ENCODE measurements around the gene KLF18. TPM values are rescaled to one million over a fixed set of nuclear protein-coding genes. Genes with fewer than 3 reads are reported as not detected.
A peak's percentile ranks its signal among the peaks of the same experiment; 100 is the strongest.

Gene KLF18
- total and polyA plus RNA-seq, 2 experiments from 2014 or later = not detected

GRCh38 chr1:44154049-44154448 is 12.6 kb upstream of the KLF18 start:
- H2AFZ ChIP-seq = no peak overlapping the region

DNA sequence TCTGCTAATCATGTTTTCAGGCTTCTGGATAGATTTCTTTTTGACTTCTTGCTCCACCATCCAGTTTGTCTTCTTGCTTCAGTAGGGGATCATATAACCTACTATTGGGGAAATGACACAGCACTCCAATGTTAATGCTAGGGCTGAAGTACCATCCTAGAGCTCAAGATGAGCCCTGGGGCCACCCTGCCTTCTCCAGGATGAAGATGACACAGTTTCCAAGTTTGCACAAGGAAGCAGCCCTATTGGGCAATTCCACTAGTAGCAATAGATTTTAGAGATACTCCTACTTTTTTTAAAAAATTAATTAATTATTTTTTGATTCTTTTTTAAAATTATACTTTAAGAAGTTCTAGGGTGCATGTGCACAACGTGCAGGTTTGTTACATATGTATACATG is 11.3 kb upstream of the KLF18 start:
- Histone ChIP-seq H3K9me2 (replicated peaks; ENCODE audit: insufficient read depth) (no peaks in the 10 kb centered on the region), H4K20me1 (ENCODE audit: insufficient read depth, poor library complexity, severe bottlenecking) (no peaks in the 10 kb centered on the region), H3K4me3 (no peak overlapping the region), H3K27me3 (no peaks in the 10 kb centered on the region), H3K4me1 (ENCODE audit: insufficient read depth) (peaks cover 8% of the 10 kb centered on the region), H2AFZ (no peak overlapping the region), H3K4me2 (no peak overlapping the region), H3K27ac (no peak overlapping the region), H3K36me3 (replicated peaks; ENCODE audit: insufficient read depth, low read depth) (no peaks in the 10 kb centered on the region), H3K79me2 (no peaks in the 10 kb centered on the region), H3K9me3 (ENCODE audit: low read depth) (no peaks in the 10 kb centered on the region)
- TF ChIP-seq, protein P1, sequence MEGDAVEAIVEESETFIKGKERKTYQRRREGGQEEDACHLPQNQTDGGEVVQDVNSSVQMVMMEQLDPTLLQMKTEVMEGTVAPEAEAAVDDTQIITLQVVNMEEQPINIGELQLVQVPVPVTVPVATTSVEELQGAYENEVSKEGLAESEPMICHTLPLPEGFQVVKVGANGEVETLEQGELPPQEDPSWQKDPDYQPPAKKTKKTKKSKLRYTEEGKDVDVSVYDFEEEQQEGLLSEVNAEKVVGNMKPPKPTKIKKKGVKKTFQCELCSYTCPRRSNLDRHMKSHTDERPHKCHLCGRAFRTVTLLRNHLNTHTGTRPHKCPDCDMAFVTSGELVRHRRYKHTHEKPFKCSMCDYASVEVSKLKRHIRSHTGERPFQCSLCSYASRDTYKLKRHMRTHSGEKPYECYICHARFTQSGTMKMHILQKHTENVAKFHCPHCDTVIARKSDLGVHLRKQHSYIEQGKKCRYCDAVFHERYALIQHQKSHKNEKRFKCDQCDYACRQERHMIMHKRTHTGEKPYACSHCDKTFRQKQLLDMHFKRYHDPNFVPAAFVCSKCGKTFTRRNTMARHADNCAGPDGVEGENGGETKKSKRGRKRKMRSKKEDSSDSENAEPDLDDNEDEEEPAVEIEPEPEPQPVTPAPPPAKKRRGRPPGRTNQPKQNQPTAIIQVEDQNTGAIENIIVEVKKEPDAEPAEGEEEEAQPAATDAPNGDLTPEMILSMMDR (IDR thresholded peaks at IDR 0.05; ENCODE audit: poor library complexity) = no peak
- no peak for TF ChIP-seq EZH2phosphoT487 (IDR thresholded peaks at IDR 0.05; ENCODE audit: low read depth, severe bottlenecking, unreplicated experiment)
- TF ChIP-seq EZH2 (IDR thresholded peaks at IDR 0.05; ENCODE audit: borderline replicate concordance) = no peak
- no peak for DNase-seq (ENCODE audit: low spot score)
- WGBS (ENCODE audit: low lambda C conversion rate, missing lambda C conversion rate) = 92% methylated on average over 1 of the region's 1 CpG

More at GRCh38 chr1:44154049-44154448, 12.6 kb upstream of the KLF18 start:
- H3K4me2 ChIP-seq = peak overlapping the region; percentile 8
- 66% methylated on average over 3 of the region's 3 CpGs for WGBS (ENCODE audit: low lambda C conversion rate, missing lambda C conversion rate)
- no peaks in the 10 kb centered on the region for H4K20me1 ChIP-seq (ENCODE audit: insufficient read depth, poor library complexity, severe bottlenecking)
- no peaks in the 10 kb centered on the region for H3K9me2 ChIP-seq (replicated peaks; ENCODE audit: insufficient read depth)
- no peak overlapping the region for H3K4me3 ChIP-seq
- DNase-seq (ENCODE audit: low spot score) = no peak
- no peaks in the 10 kb centered on the region for H3K27me3 ChIP-seq
- no peaks in the 10 kb centered on the region for H3K79me2 ChIP-seq
- no peaks in the 10 kb centered on the region for H3K36me3 ChIP-seq (replicated peaks; ENCODE audit: insufficient read depth, low read depth)
- peaks cover 8% of the 10 kb centered on the region for H3K4me1 ChIP-seq (ENCODE audit: insufficient read depth)
- H3K9me3 ChIP-seq (ENCODE audit: low read depth) = no peaks in the 10 kb centered on the region
- TF ChIP-seq, protein P1 (IDR thresholded peaks at IDR 0.05; ENCODE audit: poor library complexity) = no peak
- TF ChIP-seq EZH2 (IDR thresholded peaks at IDR 0.05; ENCODE audit: borderline replicate concordance) (no peak), EZH2phosphoT487 (IDR thresholded peaks at IDR 0.05; ENCODE audit: low read depth, severe bottlenecking, unreplicated experiment) (no peak)
- no peak overlapping the region for H3K27ac ChIP-seq

- no peak overlapping the region for H3K27ac ChIP-seq
- H3K79me2 ChIP-seq = no peaks in the 10 kb centered on the region
- H3K9me2 ChIP-seq (replicated peaks; ENCODE audit: insufficient read depth) = no peaks in the 10 kb centered on the region
- TF ChIP-seq EZH2 (IDR thresholded peaks at IDR 0.05; ENCODE audit: borderline replicate concordance) (no peak), EZH2phosphoT487 (IDR thresholded peaks at IDR 0.05; ENCODE audit: low read depth, severe bottlenecking, unreplicated experiment) (no peak)
- TF ChIP-seq, protein P1 (IDR thresholded peaks at IDR 0.05; ENCODE audit: poor library complexity) = no peak
- H4K20me1 ChIP-seq (ENCODE audit: insufficient read depth, poor library complexity, severe bottlenecking) = no peaks in the 10 kb centered on the region
- no peak overlapping the region for H3K4me3 ChIP-seq
- H3K27me3 ChIP-seq = no peaks in the 10 kb centered on the region
- peaks cover 8% of the 10 kb centered on the region for H3K4me1 ChIP-seq (ENCODE audit: insufficient read depth)
- H3K9me3 ChIP-seq (ENCODE audit: low read depth) = no peaks in the 10 kb centered on the region
- H3K36me3 ChIP-seq (replicated peaks; ENCODE audit: insufficient read depth, low read depth) = no peaks in the 10 kb centered on the region
- no peak for DNase-seq (ENCODE audit: low spot score)
- no peak overlapping the region for H2AFZ ChIP-seq
- H3K4me2 ChIP-seq = no peak overlapping the region
- 52% methylated on average over 1 of the region's 1 CpG for WGBS (ENCODE audit: low lambda C conversion rate, missing lambda C conversion rate)
These were observed 10.4 kb upstream of the KLF18 start for GRCh38 chr1:44151808-44152207.

- Histone ChIP-seq H3K9me2 (replicated peaks; ENCODE audit: insufficient read depth) (no peaks in the 10 kb centered on the region), H3K4me2 (no peak overlapping the region), H3K79me2 (no peaks in the 10 kb centered on the region), H3K9me3 (ENCODE audit: low read depth) (no peaks in the 10 kb centered on the region), H3K27me3 (no peaks in the 10 kb centered on the region), H2AFZ (no peak overlapping the region), H3K4me1 (ENCODE audit: insufficient read depth) (peaks cover 8% of the 10 kb centered on the region), H4K20me1 (ENCODE audit: insufficient read depth, poor library complexity, severe bottlenecking) (no peaks in the 10 kb centered on the region), H3K27ac (no peak overlapping the region), H3K36me3 (replicated peaks; ENCODE audit: insufficient read depth, low read depth) (no peaks in the 10 kb centered on the region), H3K4me3 (no peak overlapping the region)
- DNase-seq (ENCODE audit: low spot score) = no peak
- no peak for TF ChIP-seq EZH2phosphoT487 (IDR thresholded peaks at IDR 0.05; ENCODE audit: low read depth, severe bottlenecking, unreplicated experiment)
- TF ChIP-seq EZH2 (IDR thresholded peaks at IDR 0.05; ENCODE audit: borderline replicate concordance) = no peak
- TF ChIP-seq, protein P1 (IDR thresholded peaks at IDR 0.05; ENCODE audit: poor library complexity) = no peak
- WGBS (ENCODE audit: low lambda C conversion rate, missing lambda C conversion rate) = 82% methylated on average over 6 of the region's 6 CpGs
These were observed 9.9 kb upstream of the KLF18 start for GRCh38 chr1:44151332-44151731.
